ENCODE measurements around the gene DOK4.

DOK4 gene

GRCh38 chr16:57432989-57433388 lies 53.3 kb downstream of the DOK4 start:
- Mint-ChIP-seq H3K36me3 (ENCODE audit: low read depth) (peaks cover 71% of the 10 kb centered on the region), H3K4me3 (no peak overlapping the region), H3K9me3 (no peaks in the 10 kb centered on the region), H3K27me3 (ENCODE audit: low read depth, poor library complexity) (no peaks in the 10 kb centered on the region), H3K27ac (no peak overlapping the region), H3K4me1 (no peaks in the 10 kb centered on the region)
- DNase-seq: no peak
- TF ChIP-seq, protein P1, sequence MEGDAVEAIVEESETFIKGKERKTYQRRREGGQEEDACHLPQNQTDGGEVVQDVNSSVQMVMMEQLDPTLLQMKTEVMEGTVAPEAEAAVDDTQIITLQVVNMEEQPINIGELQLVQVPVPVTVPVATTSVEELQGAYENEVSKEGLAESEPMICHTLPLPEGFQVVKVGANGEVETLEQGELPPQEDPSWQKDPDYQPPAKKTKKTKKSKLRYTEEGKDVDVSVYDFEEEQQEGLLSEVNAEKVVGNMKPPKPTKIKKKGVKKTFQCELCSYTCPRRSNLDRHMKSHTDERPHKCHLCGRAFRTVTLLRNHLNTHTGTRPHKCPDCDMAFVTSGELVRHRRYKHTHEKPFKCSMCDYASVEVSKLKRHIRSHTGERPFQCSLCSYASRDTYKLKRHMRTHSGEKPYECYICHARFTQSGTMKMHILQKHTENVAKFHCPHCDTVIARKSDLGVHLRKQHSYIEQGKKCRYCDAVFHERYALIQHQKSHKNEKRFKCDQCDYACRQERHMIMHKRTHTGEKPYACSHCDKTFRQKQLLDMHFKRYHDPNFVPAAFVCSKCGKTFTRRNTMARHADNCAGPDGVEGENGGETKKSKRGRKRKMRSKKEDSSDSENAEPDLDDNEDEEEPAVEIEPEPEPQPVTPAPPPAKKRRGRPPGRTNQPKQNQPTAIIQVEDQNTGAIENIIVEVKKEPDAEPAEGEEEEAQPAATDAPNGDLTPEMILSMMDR (IDR thresholded peaks at IDR 0.05): no peak

DNA sequence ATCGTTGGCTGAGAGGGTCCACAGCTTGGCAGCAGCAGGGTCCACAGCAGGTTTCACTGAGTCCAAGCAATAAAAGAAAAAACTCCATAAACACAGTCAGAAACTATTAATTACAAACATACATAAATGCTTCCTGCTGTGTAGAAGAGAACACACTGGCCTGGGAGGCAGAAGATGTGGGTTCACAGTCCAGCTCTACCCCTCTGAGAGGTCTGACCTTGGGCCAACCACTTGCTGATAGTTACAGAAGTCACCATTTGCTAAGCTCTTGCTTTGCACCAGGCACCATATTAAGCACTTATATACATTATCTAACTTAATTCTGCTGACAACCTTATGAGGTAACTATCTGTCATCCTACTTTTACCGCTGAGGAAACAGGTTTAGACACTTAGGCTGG lies 53.8 kb downstream of the DOK4 start:
- peaks cover 73% of the 10 kb centered on the region for H3K36me3 Mint-ChIP-seq (ENCODE audit: low read depth)
- no peaks in the 10 kb centered on the region for H3K4me1 Mint-ChIP-seq
- no peak overlapping the region for H3K27ac Mint-ChIP-seq
- DNase-seq: no peak
- no peaks in the 10 kb centered on the region for H3K27me3 Mint-ChIP-seq (ENCODE audit: low read depth, poor library complexity)
- TF ChIP-seq, protein P1 (IDR thresholded peaks at IDR 0.05): no peak
- no peak overlapping the region for H3K4me3 Mint-ChIP-seq
- H3K9me3 Mint-ChIP-seq: no peaks in the 10 kb centered on the region

GRCh38 chr16:57430955-57431354 lies 55.3 kb downstream of the DOK4 start:
- Mint-ChIP-seq H3K4me1 (no peaks in the 10 kb centered on the region), H3K9me3 (no peaks in the 10 kb centered on the region), H3K27me3 (ENCODE audit: low read depth, poor library complexity) (no peaks in the 10 kb centered on the region), H3K27ac (no peak overlapping the region), H3K4me3 (no peak overlapping the region), H3K36me3 (ENCODE audit: low read depth) (peaks cover 78% of the 10 kb centered on the region)
- TF ChIP-seq, protein P1 (IDR thresholded peaks at IDR 0.05): no peak
- no peak for DNase-seq

- TF ChIP-seq, protein P1 (IDR thresholded peaks at IDR 0.05): no peak
- no peaks in the 10 kb centered on the region for H3K27me3 Mint-ChIP-seq (ENCODE audit: low read depth, poor library complexity)
- H3K4me3 Mint-ChIP-seq: no peak overlapping the region
- no peak overlapping the region for H3K27ac Mint-ChIP-seq
- H3K9me3 Mint-ChIP-seq: no peaks in the 10 kb centered on the region
- H3K4me1 Mint-ChIP-seq: no peaks in the 10 kb centered on the region
- DNase-seq: no peak
- peaks cover 53% of the 10 kb centered on the region for H3K36me3 Mint-ChIP-seq (ENCODE audit: low read depth)
Measured at GRCh38 chr16:57427824-57428223, 58.5 kb downstream of the DOK4 start.

DNA sequence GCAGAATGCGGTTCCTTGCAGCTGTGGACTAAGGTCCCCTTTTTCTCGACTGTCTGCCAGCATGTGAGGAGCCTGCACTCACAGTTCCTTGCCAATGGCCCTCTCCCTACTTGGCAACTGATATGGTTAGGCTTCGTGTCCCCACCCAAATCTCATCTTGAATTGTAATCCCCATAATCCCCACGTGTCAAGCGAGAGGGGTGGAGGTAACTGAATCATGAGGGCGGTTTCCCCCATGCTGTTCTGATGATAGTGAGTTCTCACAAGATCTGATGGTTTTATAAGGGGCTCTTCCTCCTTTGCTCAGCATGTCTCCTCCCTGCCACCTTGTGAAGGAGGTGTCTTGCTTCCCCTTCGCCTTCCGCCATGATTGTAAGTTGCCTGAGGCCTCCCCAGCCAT lies 59.0 kb downstream of the DOK4 start:
- H3K27ac Mint-ChIP-seq: peak overlapping the region; percentile 68
- H3K27me3 Mint-ChIP-seq (ENCODE audit: low read depth, poor library complexity): no peaks in the 10 kb centered on the region
- no peaks in the 10 kb centered on the region for H3K9me3 Mint-ChIP-seq
- peaks cover 4% of the 10 kb centered on the region for H3K4me1 Mint-ChIP-seq
- no peak for DNase-seq
- H3K36me3 Mint-ChIP-seq (ENCODE audit: low read depth): peaks cover 48% of the 10 kb centered on the region
- no peak overlapping the region for H3K4me3 Mint-ChIP-seq
- TF ChIP-seq, protein P1 (IDR thresholded peaks at IDR 0.05): no peak

DNA sequence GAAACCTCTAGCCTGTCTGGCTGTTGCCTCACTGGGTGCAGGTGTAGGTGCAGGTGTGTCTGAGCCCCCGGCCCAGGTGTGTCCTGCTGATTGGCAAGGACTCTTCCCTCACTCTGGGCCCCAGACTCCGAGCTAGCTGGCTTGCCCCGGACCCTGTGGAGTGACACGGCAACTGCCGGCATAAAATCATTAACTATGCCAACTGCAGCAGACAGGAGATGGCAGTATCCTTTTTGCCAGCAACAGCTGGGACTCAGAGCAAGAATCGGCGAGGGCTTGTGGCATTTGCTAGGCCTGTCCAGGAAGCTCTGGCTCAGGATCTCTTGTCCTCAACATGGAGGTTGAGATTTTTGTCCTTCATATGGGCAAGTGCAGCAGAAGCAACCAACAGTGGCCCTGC lies 59.9 kb downstream of the DOK4 start:
- Mint-ChIP-seq H3K27me3 (ENCODE audit: low read depth, poor library complexity) (no peaks in the 10 kb centered on the region), H3K9me3 (no peaks in the 10 kb centered on the region), H3K4me3 (no peak overlapping the region), H3K4me1 (peaks cover 7% of the 10 kb centered on the region), H3K36me3 (ENCODE audit: low read depth) (peaks cover 41% of the 10 kb centered on the region), H3K27ac (no peak overlapping the region)
- DNase-seq: no peak
- TF ChIP-seq, protein P1 (IDR thresholded peaks at IDR 0.05): no peak

Data from nephron progenitor cell (in vitro differentiated cells).